Endothelial cell of umbilical vein (primary cell): ENCODE measurements around the gene FMNL1. TPM values are rescaled to one million over a fixed set of nuclear protein-coding genes. Genes with fewer than 3 reads are reported as not detected.

Experiments
- BruUV-seq: library from RNA; stranded (reverse); fragments of 400-500 nt; replicated peaks from 2 replicates; lab custom pipeline; 2021; lab: Mats Ljungman, UMichigan
- CTCF ChIA-PET: fragments of 300-600, 350-600 bp; sonication (Branson Sonifier 250); formaldehyde crosslinking; loops from one replicate; lab custom pipeline; 2021; ENCODE audit warnings: antibody characterized with exemption, inconsistent platforms; lab: Charles Lee
- POLR2A ChIA-PET: fragments of 300-600, 350-600 bp; sonication (Branson Sonifier 250); formaldehyde crosslinking; loops from one replicate; lab custom pipeline; 2021; ENCODE audit warnings: antibody characterized with exemption, inconsistent platforms; lab: Charles Lee
- DNase-seq: peaks from one replicate; pipeline ENCODE4 v3.0.0-alpha.2; 2011; ENCODE audit warnings: low read depth, low spot score
- FAIRE-seq: peaks from 2 replicates; lab custom pipeline; 2011; peaks lifted over from hg19 to GRCh38; lab: Jason Lieb, UNC
- H2AFZ ChIP-seq: 2 replicates; pipeline ENCODE4 v1.6.0; 2012; ENCODE audit warnings: low read depth, low read length, control low read depth, inconsistent platforms
- H3K27ac ChIP-seq: 2 replicates; pipeline ENCODE4 v1.5.1; 2011; ENCODE audit warnings: low read depth, mild to moderate bottlenecking, control low read depth, low read length, moderate library complexity; ENCODE audit not compliant: insufficient read depth
- H3K27me3 ChIP-seq, 2 experiments: 2 replicates each; pipeline versions ENCODE4 v1.6.0 to v1.6.1; 2011; ENCODE audit warnings: low read length in 2 of 2, mixed read lengths in 1 of 2; ENCODE audit not compliant: control insufficient read depth in 2 of 2, insufficient read depth in 2 of 2
- H3K36me3 ChIP-seq, 2 experiments: 2 replicates in 1 of 2; 3 replicates in 1 of 2; pipeline ENCODE4 v1.5.1; 2011; ENCODE audit warnings: low read length in 2 of 2, mild to moderate bottlenecking in 1 of 2, moderate library complexity in 1 of 2; ENCODE audit not compliant: control insufficient read depth in 2 of 2, insufficient read depth in 2 of 2; ENCODE audit errors: extremely low read depth in 1 of 2
- H3K4me1 ChIP-seq: 3 replicates; pipeline ENCODE4 v1.5.1; 2011; ENCODE audit warnings: mild to moderate bottlenecking, low read length; ENCODE audit not compliant: control insufficient read depth, insufficient read depth; ENCODE audit errors: extremely low read depth
- H3K4me2 ChIP-seq: 2 replicates; pipeline ENCODE4 v1.6.1; 2011; ENCODE audit warnings: low read length, control low read depth, mixed read lengths; ENCODE audit not compliant: insufficient read depth
- H3K4me3 ChIP-seq, 3 experiments: fragments of 200-600 bp in 1 of 3; sonication (generic), shearing (Covaris generic) in 1 of 3; replicated peaks in 1 of 3; 2 replicates each; pipeline ENCODE4 v1.5.1; 2011 to 2016; ENCODE audit warnings: control low read depth in 3 of 3, low read length in 3 of 3, mild to moderate bottlenecking in 2 of 3, inconsistent platforms in 1 of 3, low read depth in 1 of 3, moderate library complexity in 1 of 3; ENCODE audit not compliant: insufficient read depth in 1 of 3
- H3K79me2 ChIP-seq: 2 replicates; pipeline ENCODE4 v1.6.0; 2012; ENCODE audit warnings: low read length, inconsistent platforms; ENCODE audit not compliant: control insufficient read depth, insufficient read depth
- H3K9ac ChIP-seq: replicated peaks from 2 replicates; pipeline ENCODE3; 2011; ENCODE audit warnings: low read length, control low read depth; ENCODE audit not compliant: insufficient read depth; ENCODE audit errors: extremely low read depth
- H3K9me1 ChIP-seq: replicated peaks from 3 replicates; pipeline ENCODE4 v1.6.0; 2011; ENCODE audit warnings: mild to moderate bottlenecking, low read length; ENCODE audit not compliant: control insufficient read depth, insufficient read depth; ENCODE audit errors: extremely low read depth
- H3K9me3 ChIP-seq: replicated peaks from 2 replicates; pipeline ENCODE4 v1.5.1; 2012; ENCODE audit warnings: low read length, inconsistent platforms; ENCODE audit not compliant: control insufficient read depth, insufficient read depth
- H4K20me1 ChIP-seq: replicated peaks from 2 replicates; pipeline ENCODE3; 2011; ENCODE audit warnings: mild to moderate bottlenecking, low read length; ENCODE audit not compliant: control insufficient read depth, insufficient read depth; ENCODE audit errors: extremely low read depth
- FOS ChIP-seq: IDR thresholded peaks from 2 replicates; pipeline ENCODE4 v1.6.1; 2011; ENCODE audit warnings: mild to moderate bottlenecking, low read length, moderate library complexity, borderline replicate concordance; ENCODE audit not compliant: insufficient read depth
- GATA2 ChIP-seq: IDR thresholded peaks from 2 replicates; pipeline ENCODE4 v1.7.0; 2011; ENCODE audit warnings: low read depth, mild to moderate bottlenecking, moderate library complexity, mixed read lengths, low read length; ENCODE audit not compliant: insufficient read length, insufficient read depth
- MYC ChIP-seq: IDR thresholded peaks from one replicate; pipeline ENCODE4 v1.6.1; 2011; ENCODE audit warnings: mild to moderate bottlenecking, low read depth, low read length
- POLR2AphosphoS5 ChIP-seq: IDR thresholded peaks from 2 replicates; pipeline ENCODE4 v1.6.1; 2012; ENCODE audit warnings: low read depth, mild to moderate bottlenecking, control low read depth, low read length, moderate library complexity; ENCODE audit not compliant: insufficient read depth
- dilution Hi-C: fragments of 300-500 bp; cut with MboI; formaldehyde crosslinking; loops from one replicate; pipeline ENCODE4 v1.15.0; 2019; ENCODE audit warnings: low sequenced_read_pairs; ENCODE audit not compliant: extremely low pct_ligation_motif_present
- intact Hi-C: fragments of 100-400 bp; cut with micrococcal nuclease; formaldehyde crosslinking; loops from one replicate; pipeline ENCODE4 v1.10.0; 2022
- polyA plus RNA-seq, 4 experiments: library from polyadenylated mRNA; depleted of rRNA in 3 of 4; stranded (reverse) in 3 of 4; unstranded in 1 of 4; fragments of >200 nt; gene quantifications; 2 replicates each; pipeline versions ENCODE4 v1.2.1 to v1.2.3, GENCODE V29; 2011 to 2012; ENCODE audit warnings: missing spikeins in 1 of 4
- total RNA-seq: library from RNA; stranded (reverse); gene quantifications from 2 replicates; pipeline ENCODE4 v1.2.3, GENCODE V29; 2021
- TF ChIP-seq, protein P1 (sequence below): IDR thresholded peaks from 2 replicates; pipeline ENCODE4 v1.6.1; 2011; ENCODE audit not compliant: insufficient read depth, insufficient read length
- TF ChIP-seq, protein P2 (sequence below), 2 donors: IDR thresholded peaks; 1 replicate in 1 of 2; 2 replicates in 1 of 2; pipeline ENCODE4 v1.5.1; 2011; ENCODE audit warnings: low read length in 2 of 2, mild to moderate bottlenecking in 2 of 2, moderate library complexity in 2 of 2, control low read depth in 1 of 2, inconsistent platforms in 1 of 2, low read depth in 1 of 2; ENCODE audit not compliant: insufficient read depth in 1 of 2; ENCODE audit errors: extremely low read depth in 1 of 2

Gene FMNL1
- total and polyA plus RNA-seq, 2 donors (not counting 3 experiments of a cell fraction or from before 2014, with no cell fraction given) = 0.95 to 1.6 TPM

- Histone ChIP-seq H3K9me3 (no peaks in the 10 kb centered on the region), H3K9ac (no peak overlapping the region), H4K20me1 (no peaks in the 10 kb centered on the region), H3K27me3 (no peaks in the 10 kb centered on the region), H3K36me3 (no peaks in the 10 kb centered on the region), H3K4me1 (no peaks in the 10 kb centered on the region), H3K4me3 (no peak overlapping the region), H2AFZ (no peak overlapping the region), H3K4me2 (no peak overlapping the region), H3K9me1 (no peaks in the 10 kb centered on the region), H3K79me2 (no peaks in the 10 kb centered on the region), H3K27ac (no peak overlapping the region)
- no TSS peak for BruUV-seq
- ChIA-PET CTCF (interaction anchor here (2.7 kb wide), 1 partner anchor 52 kb away, joined by 20 read pairs; the partner anchor contains the start of gene ACBD4), POLR2A (interaction anchor here (0.7 kb wide), 1 partner anchor 25 kb away, joined by 4 read pairs; the partner anchor contains the start of gene HEXIM2)
- intact Hi-C loops = no loop called here
- DNase-seq (no peak), FAIRE-seq (no peak)
- dilution Hi-C loops = no loop called here
- TF ChIP-seq, protein P1, sequence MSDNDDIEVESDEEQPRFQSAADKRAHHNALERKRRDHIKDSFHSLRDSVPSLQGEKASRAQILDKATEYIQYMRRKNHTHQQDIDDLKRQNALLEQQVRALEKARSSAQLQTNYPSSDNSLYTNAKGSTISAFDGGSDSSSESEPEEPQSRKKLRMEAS = no peak
- TF ChIP-seq POLR2AphosphoS5 (no peak), GATA2 (no peak), MYC (no peak), FOS (no peak)
- TF ChIP-seq, protein P2, sequence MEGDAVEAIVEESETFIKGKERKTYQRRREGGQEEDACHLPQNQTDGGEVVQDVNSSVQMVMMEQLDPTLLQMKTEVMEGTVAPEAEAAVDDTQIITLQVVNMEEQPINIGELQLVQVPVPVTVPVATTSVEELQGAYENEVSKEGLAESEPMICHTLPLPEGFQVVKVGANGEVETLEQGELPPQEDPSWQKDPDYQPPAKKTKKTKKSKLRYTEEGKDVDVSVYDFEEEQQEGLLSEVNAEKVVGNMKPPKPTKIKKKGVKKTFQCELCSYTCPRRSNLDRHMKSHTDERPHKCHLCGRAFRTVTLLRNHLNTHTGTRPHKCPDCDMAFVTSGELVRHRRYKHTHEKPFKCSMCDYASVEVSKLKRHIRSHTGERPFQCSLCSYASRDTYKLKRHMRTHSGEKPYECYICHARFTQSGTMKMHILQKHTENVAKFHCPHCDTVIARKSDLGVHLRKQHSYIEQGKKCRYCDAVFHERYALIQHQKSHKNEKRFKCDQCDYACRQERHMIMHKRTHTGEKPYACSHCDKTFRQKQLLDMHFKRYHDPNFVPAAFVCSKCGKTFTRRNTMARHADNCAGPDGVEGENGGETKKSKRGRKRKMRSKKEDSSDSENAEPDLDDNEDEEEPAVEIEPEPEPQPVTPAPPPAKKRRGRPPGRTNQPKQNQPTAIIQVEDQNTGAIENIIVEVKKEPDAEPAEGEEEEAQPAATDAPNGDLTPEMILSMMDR (IDR thresholded peaks at IDR 0.05; ENCODE audit: extremely low read depth in 1 of 2, insufficient read depth in 1 of 2, low read depth in 1 of 2, low read length in 2 of 2) = no peak
Observed at GRCh38 chr17:45186801-45187354, 34.8 kb upstream of the FMNL1 start.
